Activated CD4-positive, alpha-beta memory T cell treated with anti-CD3 and anti-CD28 coated beads for 36 hours (primary cell): ENCODE measurements around the gene IBTK. TPM values are rescaled to one million over a fixed set of nuclear protein-coding genes. Genes with fewer than 3 reads are reported as not detected.
"Not testable (repeated sequence)": the region's sequence is repeated elsewhere in the genome, so short reads cannot be mapped to it uniquely, and the experiment has no call there.

Experiments
- CTCF ChIA-PET: fragments of 350-600 bp; sonication (Branson Sonifier 250); formaldehyde crosslinking; loops from one replicate; lab custom pipeline; 2021; ENCODE audit warnings: antibody characterized with exemption, inconsistent platforms; lab: Charles Lee
- POLR2A ChIA-PET: fragments of 350-600 bp; sonication (Branson Sonifier 250); formaldehyde crosslinking; loops from one replicate; lab custom pipeline; 2021; ENCODE audit warnings: antibody characterized with exemption; lab: Charles Lee
- DNase-seq: peaks from one replicate; pipeline ENCODE4 v3.0.0-alpha.2; 2020
- H3K27ac Mint-ChIP-seq: one replicate; pipeline ENCODE4 v1.8.0; 2021; ENCODE audit warnings: mixed read lengths
- H3K27me3 Mint-ChIP-seq: one replicate; pipeline ENCODE4 v1.8.0; 2021; ENCODE audit warnings: mixed read lengths
- H3K36me3 Mint-ChIP-seq: one replicate; pipeline ENCODE4 v1.8.0; 2021; ENCODE audit warnings: mixed read lengths
- H3K4me1 Mint-ChIP-seq: one replicate; pipeline ENCODE4 v1.8.0; 2021; ENCODE audit warnings: low read depth, mixed read lengths
- H3K4me3 Mint-ChIP-seq: one replicate; pipeline ENCODE4 v1.8.0; 2021; ENCODE audit warnings: mild to moderate bottlenecking, mixed read lengths
- H3K9me3 Mint-ChIP-seq: one replicate; pipeline ENCODE4 v1.8.0; 2021; ENCODE audit warnings: mixed read lengths
- intact Hi-C: fragments of 100-400 bp; cut with micrococcal nuclease; formaldehyde crosslinking; loops from one replicate; pipeline ENCODE4 v1.15.1; 2023
- total RNA-seq, 2 experiments: library from RNA; stranded (reverse); gene quantifications; one replicate each; pipeline ENCODE4 v1.2.3, GENCODE V29; 2021

The IBTK gene
- total RNA-seq, 2 experiments from 2014 or later = 30.7 to 32.1 TPM

- DNase-seq = no peak
- ChIA-PET CTCF (no interaction called here), POLR2A (no interaction called here)
- Mint-ChIP-seq H3K4me3 (no peak overlapping the region), H3K4me1 (no peaks in the 10 kb centered on the region), H3K9me3 (no peaks in the 10 kb centered on the region), H3K36me3 (no peaks in the 10 kb centered on the region), H3K27me3 (peaks cover 4% of the 10 kb centered on the region), H3K27ac (no peak overlapping the region)
- intact Hi-C loops = no loop called here
Observed at GRCh38 chr6:82131441-82131840, 116.1 kb downstream of the IBTK start.

GRCh38 chr6:82129797-82130196, 117.7 kb downstream of the IBTK start:
- Mint-ChIP-seq H3K36me3 (no peaks in the 10 kb centered on the region), H3K27me3 (peaks cover 4% of the 10 kb centered on the region), H3K4me1 (no peaks in the 10 kb centered on the region), H3K9me3 (peaks cover 4% of the 10 kb centered on the region), H3K27ac (no peak overlapping the region), H3K4me3 (no peak overlapping the region)
- DNase-seq = no peak
- CTCF ChIA-PET = no interaction called here
- POLR2A ChIA-PET = no interaction called here
- intact Hi-C loops = no loop called here

- H3K36me3 Mint-ChIP-seq, CTCF ChIA-PET, H3K9me3 Mint-ChIP-seq, POLR2A ChIA-PET, intact Hi-C loops, H3K27ac Mint-ChIP-seq, DNase-seq, H3K27me3 Mint-ChIP-seq, H3K4me3 Mint-ChIP-seq, H3K4me1 Mint-ChIP-seq: not testable (repeated sequence)
Observed at GRCh38 chr6:82128973-82129372, 118.6 kb downstream of the IBTK start.

GRCh38 chr6:82123632-82124031, 123.9 kb downstream of the IBTK start:
- POLR2A ChIA-PET = no interaction called here
- no peak overlapping the region for H3K27ac Mint-ChIP-seq
- no peaks in the 10 kb centered on the region for H3K36me3 Mint-ChIP-seq
- DNase-seq = no peak
- intact Hi-C loops = no loop called here
- H3K27me3 Mint-ChIP-seq = no peaks in the 10 kb centered on the region
- peaks cover 6% of the 10 kb centered on the region for H3K9me3 Mint-ChIP-seq
- no peak overlapping the region for H3K4me3 Mint-ChIP-seq
- CTCF ChIA-PET = no interaction called here
- no peaks in the 10 kb centered on the region for H3K4me1 Mint-ChIP-seq

Other genes with a start within 250 kb of the IBTK start
- under 1 TPM; 0.34 to 0.55 TPM for gene TPBG, start 116.1 kb upstream of the IBTK start, total RNA-seq